HPDE6-E6E7 (cell line): ENCODE measurements around the gene ETS1.

Source experiments
- DNase-seq: peaks from one replicate; pipeline ENCODE4 v3.0.0; 2011; ENCODE audit warnings: missing footprints; ENCODE audit errors: extremely low spot score

ETS1 gene

DNA sequence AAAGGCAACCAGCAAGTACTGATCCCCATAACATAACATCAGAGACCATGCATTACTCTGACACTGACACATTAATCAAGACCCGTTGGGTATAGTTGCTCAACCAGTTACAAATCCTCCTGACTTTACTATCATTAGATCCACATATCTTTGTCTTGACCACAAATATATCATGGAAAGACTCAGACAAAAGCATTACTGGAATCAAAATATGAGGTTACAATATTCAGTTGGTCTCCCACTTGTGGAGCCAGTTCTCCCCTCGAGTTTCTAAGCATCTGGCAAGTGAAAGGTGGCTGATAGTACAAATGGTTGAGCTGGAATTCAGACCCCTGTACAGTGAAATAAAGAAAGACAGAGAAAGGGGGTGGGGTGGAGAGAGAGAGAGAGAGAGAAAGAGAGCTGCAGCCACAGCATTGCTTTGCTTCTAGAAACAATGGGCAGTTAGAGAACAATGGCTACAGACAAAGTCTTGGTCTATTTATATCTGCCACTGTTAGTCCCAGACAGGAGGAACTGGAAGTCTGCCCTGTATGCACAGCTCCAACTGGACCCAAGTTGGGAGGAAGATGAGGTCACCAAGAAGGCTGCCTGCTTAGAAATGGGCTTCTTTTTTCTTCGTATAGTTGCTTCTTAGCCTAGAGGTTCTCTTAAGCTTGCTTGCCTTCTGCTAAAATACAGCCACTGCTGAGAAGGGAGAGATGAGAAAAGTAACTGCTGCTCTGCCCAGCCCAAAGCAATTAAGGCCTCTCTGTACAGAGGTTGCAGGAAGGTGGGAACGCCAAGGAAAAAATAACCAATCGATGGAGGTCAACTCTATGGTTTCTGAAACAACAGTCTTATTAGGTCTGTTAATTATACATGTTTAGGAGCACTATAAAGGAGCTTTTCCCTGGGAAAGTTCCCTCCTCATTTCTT lies 85.5 kb downstream of the ETS1 start:
- no peak for DNase-seq

GRCh38 chr11:128501008-128501407 lies 86.3 kb downstream of the ETS1 start:
- no peak for DNase-seq

GRCh38 chr11:128500493-128500892 lies 86.9 kb downstream of the ETS1 start:
- no peak for DNase-seq

- no peak for DNase-seq
These were observed 87.6 kb downstream of the ETS1 start for GRCh38 chr11:128499613-128500253.

- DNase-seq = no peak
These were observed 88.6 kb downstream of the ETS1 start for GRCh38 chr11:128498721-128499245.

DNA sequence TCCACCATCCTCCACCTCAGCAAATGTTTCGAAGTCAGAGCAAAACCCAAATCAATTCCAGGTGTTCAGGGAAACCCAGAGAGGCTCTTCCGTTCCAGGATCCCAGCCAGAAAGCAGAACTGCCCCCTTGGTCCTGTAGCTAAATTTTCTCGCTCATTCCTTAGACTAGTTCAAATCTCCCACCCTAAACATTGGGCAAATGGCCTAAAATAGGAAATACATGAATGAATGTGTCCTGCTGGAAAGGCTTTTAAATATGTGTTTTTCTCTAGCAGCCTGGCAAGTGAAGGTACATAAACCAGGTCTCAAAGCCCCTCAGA lies 89.6 kb downstream of the ETS1 start:
- DNase-seq = no peak

DNA sequence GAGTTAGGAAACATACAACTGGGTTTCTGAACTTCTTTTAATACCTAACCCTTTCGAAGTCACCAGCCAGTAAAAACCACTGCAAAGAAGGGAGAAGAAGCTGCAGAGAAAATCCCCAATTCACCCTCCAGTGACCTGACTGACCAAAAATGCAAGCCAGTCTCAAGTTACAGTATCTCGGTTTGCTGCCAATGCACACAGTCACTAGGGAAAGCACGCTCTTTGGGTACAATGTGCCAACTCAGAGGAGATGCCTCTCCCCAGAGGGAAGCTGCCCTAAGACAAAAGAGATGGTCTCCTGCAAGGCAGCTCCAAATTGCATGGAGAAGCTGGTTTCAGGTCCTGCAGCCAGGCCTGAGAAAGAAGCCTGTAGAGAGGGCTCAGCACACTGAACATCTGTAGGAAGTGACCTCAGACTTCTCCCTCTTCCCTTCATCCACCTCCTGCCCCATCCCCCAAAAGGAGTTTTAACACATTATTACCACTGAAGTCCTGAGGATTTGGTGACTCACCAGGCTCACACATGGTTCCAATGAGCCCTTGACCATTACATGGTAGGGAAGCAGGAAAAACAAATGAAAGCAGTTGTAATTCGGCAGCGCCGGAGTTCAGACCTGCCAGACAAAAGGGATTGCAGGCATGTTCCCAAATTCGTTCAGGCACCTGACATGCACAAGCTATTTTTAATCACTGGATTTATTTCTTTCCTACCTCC lies 90.1 kb downstream of the ETS1 start:
- DNase-seq = peak; percentile 44

GRCh38 chr11:128496692-128497060 lies 90.7 kb downstream of the ETS1 start:
- DNase-seq = no peak

GRCh38 chr11:128496249-128496648 lies 91.1 kb downstream of the ETS1 start:
- no peak for DNase-seq

DNA sequence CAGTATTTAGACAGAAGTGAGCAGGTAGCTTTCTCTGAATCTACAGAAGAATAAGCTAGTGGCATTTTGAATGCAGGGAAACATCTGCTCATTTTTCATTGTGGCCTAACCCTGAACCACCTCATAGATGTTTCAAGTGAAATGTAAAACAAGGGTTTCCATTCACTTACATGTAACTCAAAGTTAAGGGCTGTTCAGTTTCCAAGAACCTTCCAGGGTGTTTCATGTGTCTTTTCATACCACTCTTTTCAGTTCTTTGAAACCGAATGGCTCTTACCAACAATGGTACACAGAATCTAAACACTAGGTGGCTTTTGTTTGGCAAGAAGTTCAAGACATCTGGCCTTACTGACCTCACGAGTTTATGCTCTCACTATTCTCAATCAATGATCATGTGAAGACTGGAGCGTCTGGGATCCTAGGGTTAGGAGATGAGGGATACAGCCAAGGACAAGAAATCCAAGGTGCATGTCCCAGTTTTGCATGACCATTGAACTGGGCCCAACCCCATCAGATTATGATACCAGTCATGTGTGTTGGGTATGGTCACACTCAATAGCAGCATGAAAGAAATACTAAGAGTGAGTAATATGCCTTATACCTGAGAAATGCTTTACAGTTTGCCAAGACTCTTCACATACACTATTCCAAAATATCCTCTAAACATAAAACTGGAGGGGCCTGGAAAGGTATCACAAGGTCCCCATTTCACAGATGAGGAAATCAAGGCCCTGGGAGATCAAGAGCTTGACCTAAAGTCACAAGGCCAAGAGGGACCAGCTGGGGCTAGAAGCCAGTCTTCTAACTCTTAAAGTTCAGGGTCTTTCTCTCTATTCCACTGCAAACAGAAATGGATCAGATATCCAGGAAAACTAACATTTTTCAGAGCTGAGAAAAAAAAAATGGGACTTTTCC lies 92.7 kb downstream of the ETS1 start:
- DNase-seq = no peak

GRCh38 chr11:128493570-128493965 lies 93.8 kb downstream of the ETS1 start:
- no peak for DNase-seq

DNA sequence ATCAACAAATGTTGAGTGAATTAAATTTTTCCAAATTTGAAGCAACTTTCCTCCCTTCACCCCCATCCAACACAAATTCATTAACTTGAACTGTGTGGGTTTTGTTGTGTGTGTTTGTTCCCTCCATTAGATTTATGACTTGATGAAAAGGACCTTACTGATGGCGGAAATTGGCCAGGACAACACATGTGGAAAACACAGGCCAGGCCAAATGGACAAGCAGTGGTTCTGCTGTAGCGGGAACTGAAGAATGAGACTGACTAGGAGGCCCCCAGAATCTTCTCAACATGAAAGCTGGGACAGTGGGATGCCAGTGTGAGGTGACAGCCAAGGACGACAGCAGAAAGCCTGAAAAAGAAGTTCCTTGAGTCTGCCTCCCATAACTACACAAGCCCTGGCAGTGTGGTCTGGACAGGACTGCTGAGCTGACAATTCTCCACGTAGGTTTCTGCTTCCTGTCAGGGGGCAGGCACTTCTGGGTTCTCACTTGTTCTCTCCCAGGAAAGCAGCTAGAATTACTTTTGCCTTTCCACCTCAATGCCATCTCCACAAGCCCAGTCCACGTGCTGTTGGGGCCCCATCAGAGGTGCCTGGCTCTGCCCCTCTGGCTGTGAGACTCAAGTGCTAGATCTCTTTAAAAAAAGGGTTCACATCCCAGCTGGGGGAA lies 94.3 kb downstream of the ETS1 start:
- no peak for DNase-seq

- DNase-seq = no peak
These were observed 94.9 kb downstream of the ETS1 start for GRCh38 chr11:128492461-128492860.

DNA sequence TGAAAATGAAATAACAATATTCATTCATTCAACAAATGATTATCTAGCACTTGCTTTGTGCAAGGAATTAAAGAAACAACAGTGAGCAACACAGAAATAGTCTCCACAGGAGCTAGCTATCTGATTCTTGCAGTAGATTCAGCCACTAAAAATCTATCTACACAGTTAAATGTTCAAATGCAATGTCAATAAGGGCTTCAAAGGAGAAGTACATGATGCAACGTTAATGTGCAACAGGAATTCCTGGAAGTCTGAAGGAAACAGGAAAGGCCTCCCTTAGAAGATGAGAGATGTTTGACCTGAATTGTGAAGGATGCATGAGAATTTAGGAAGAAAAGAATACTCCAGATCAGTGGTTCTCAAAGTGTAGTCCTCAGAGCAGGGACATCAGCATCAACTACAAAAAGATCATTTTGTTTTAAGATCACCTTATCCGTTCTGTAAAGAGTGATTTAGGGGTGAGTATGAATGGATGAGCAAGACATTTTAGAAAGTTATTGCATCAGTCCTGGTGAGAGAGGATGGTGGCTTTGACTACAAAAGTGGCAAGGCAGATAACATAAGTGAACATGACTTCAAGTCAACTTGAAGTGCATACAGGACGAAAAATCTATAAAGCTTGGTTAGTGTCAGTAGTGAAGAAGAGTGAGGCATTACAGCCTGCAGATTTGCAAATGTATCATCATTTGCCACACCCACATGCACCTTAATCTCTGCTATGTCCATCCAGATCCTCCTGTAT lies 96.0 kb downstream of the ETS1 start:
- DNase-seq = no peak

GRCh38 chr11:128490092-128490491 lies 97.3 kb downstream of the ETS1 start:
- DNase-seq = no peak

- DNase-seq = no peak
These were observed 98.9 kb downstream of the ETS1 start for GRCh38 chr11:128488471-128488870.

- no peak for DNase-seq
These were observed 99.4 kb downstream of the ETS1 start for GRCh38 chr11:128487978-128488377.

GRCh38 chr11:128484172-128484571 lies 103.2 kb downstream of the ETS1 start:
- peak; percentile 17 for DNase-seq

DNA sequence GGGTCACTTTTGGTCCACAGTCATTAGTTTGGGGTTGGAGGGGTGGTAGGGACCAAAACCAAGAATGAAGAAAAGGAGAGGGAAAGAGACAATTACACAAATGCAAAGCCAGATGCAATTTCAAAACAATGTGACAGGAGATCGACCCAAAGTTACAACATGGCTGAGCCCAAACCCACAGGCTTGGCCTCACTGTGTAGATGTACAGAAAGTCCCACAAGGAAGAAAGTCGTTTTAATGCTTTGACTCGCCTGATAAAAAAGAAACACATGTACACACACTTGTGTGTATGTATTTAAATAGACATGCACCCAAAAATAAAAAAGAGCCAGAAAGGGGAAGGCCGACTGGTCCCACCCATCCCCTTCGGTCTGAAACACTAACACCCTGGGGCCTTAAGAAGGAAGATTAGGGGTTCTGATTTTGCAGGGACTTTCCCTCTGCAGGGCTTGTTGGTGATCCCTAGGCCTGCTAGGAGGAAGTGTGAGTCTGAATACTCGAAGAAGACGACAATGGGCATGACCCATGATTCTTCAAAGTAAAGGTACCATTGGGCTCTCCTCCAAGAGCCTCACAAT lies 104.1 kb downstream of the ETS1 start:
- no peak for DNase-seq
